ENCODE results near the gene ZNF436. TPM values are rescaled to one million over a fixed set of nuclear protein-coding genes. Genes with fewer than 3 reads are reported as not detected.

Gene ZNF436
- total and polyA plus RNA-seq, 9 of the 15 experiments (the other 6 are each of a cell fraction or from before 2014, with no cell fraction given) = 2.1 to 11.3 (median 6.8) TPM

- TF ChIP-seq ZNF609 (CRISPR knock-in tag; IDR thresholded peaks at IDR 0.05; ENCODE audit: borderline replicate concordance) = 0 out of 2 replicates have a peak, but pooled peaks have one; percentile 62
- TF ChIP-seq ZNF79 (CRISPR knock-in tag; IDR thresholded peaks at IDR 0.05; ENCODE audit: low read depth) = no peak
- TF ChIP-seq MCM2 (IDR thresholded peaks at IDR 0.05; ENCODE audit: low read depth) = no peak
- no peak for TF ChIP-seq MXI1 (IDR thresholded peaks at IDR 0.05; ENCODE audit: low read depth, low read length)
- no peak for TF ChIP-seq ID3 (CRISPR knock-in tag; IDR thresholded peaks at IDR 0.05)
- TF ChIP-seq ID3 (tag; IDR thresholded peaks at IDR 0.05) = no peak
- peak; percentile 67; the same call in 1 of the 2 replicates for TF ChIP-seq E2F5 (CRISPR knock-in tag; IDR thresholded peaks at IDR 0.05)
- TF ChIP-seq ATF7 (IDR thresholded peaks at IDR 0.05) = no peak
- peak; percentile 52 for TF ChIP-seq ZBTB17 (CRISPR knock-in tag; IDR thresholded peaks at IDR 0.05)
- TF ChIP-seq NFIC (IDR thresholded peaks at IDR 0.05) = peak; percentile 95
- no peak; the same call in 1 of the 2 replicates for TF ChIP-seq E2F1 (CRISPR knock-in tag; IDR thresholded peaks at IDR 0.05)
- no peak for TF ChIP-seq IFI16 (CRISPR knock-in tag; IDR thresholded peaks at IDR 0.05)
- 0 out of 2 replicates have a peak, but pooled peaks have one; percentile 20 for TF ChIP-seq MIER1 (IDR thresholded peaks at IDR 0.05; ENCODE audit: low read depth)
- TF ChIP-seq PHB2 (IDR thresholded peaks at IDR 0.05; ENCODE audit: low read depth) = no peak
- TF ChIP-seq CEBPB (tag; IDR thresholded peaks at IDR 0.05) = no peak
- no peak for TF ChIP-seq ZNF668 (CRISPR knock-in tag; IDR thresholded peaks at IDR 0.05)
- no peak for TF ChIP-seq CBX2 (IDR thresholded peaks at IDR 0.05; ENCODE audit: insufficient read depth, low read length, poor library complexity, severe bottlenecking)
These were observed at the start of gene ZNF436 (continued) for GRCh38 chr1:23369335-23370013.
